Stimulated activated memory B cell treated with anti-CD40 and anti-IgM and Interleukin-4, amounts not matched to agents 10 μg/mL and 1 μg/mL and 100 μg/mL, for 72 hours (primary cell): ENCODE measurements around the gene ZMYND11.

Experiments used
- ATAC-seq: fragments of 150-1000 bp; cut with Tn5 transposase; 2 replicates; pipeline ENCODE4 v1.10.0; 2021
- H3K27ac Mint-ChIP-seq: one replicate; pipeline ENCODE4 v1.8.0; 2022; ENCODE audit warnings: mild to moderate bottlenecking, mixed read lengths
- H3K27me3 Mint-ChIP-seq: one replicate; pipeline ENCODE4 v1.8.0; 2022; ENCODE audit warnings: mixed read lengths
- H3K36me3 Mint-ChIP-seq: one replicate; pipeline ENCODE4 v1.8.0; 2022; ENCODE audit warnings: mixed read lengths
- H3K4me1 Mint-ChIP-seq: one replicate; pipeline ENCODE4 v1.8.0; 2022; ENCODE audit warnings: mixed read lengths
- H3K4me3 Mint-ChIP-seq: one replicate; pipeline ENCODE4 v1.8.0; 2022; ENCODE audit warnings: mild to moderate bottlenecking, moderate library complexity, mixed read lengths
- H3K9me3 Mint-ChIP-seq: one replicate; pipeline ENCODE4 v1.8.0; 2022; ENCODE audit warnings: mixed read lengths

Gene ZMYND11

DNA sequence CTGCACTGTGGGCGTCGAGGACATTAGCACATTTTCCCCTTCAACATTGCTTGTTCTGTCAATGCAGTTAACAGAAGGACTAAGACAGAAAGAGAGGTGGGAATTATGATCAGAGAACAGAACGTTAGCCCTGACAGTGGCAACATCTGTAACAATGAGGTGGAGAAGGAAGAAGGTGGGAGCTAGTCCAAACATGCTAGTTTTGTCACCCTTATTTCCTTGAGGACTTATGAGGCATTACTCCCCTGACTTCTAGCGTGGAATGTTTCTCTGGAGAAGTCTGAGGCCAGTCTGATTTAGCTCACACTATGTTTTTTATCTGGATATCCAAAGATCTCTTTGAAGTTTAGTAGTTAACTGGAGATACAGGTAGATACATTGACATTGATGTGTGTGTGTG is 73.4 kb downstream of the ZMYND11 start:
- no peaks in the 10 kb centered on the region for H3K9me3 Mint-ChIP-seq
- H3K4me1 Mint-ChIP-seq: no peaks in the 10 kb centered on the region
- H3K4me3 Mint-ChIP-seq: no peak overlapping the region
- H3K27ac Mint-ChIP-seq: no peak overlapping the region
- ATAC-seq: no peak
- peaks cover 36% of the 10 kb centered on the region for H3K36me3 Mint-ChIP-seq
- H3K27me3 Mint-ChIP-seq: no peaks in the 10 kb centered on the region

DNA sequence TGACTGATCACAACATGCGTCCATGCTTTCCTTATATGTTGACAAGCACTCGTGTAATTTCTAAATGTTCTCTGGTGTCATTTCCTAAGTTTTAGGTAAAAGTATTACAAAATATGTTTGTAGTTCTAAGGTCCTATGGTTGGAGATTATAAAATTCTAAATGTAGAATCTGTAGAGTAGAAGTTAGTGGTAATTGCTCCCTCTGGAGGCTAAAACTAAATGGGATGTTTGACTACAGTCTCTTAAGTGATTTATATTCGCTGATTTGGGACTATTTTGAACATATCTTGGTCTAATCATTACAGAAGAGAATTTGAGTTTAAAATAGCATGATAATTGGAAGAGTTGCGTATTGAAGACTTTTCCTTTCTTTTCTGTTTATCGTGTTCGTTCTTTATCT is 74.1 kb downstream of the ZMYND11 start:
- H3K27ac Mint-ChIP-seq: no peak overlapping the region
- no peak overlapping the region for H3K4me3 Mint-ChIP-seq
- no peaks in the 10 kb centered on the region for H3K9me3 Mint-ChIP-seq
- no peak for ATAC-seq
- no peaks in the 10 kb centered on the region for H3K4me1 Mint-ChIP-seq
- no peaks in the 10 kb centered on the region for H3K27me3 Mint-ChIP-seq
- H3K36me3 Mint-ChIP-seq: peaks cover 36% of the 10 kb centered on the region

DNA sequence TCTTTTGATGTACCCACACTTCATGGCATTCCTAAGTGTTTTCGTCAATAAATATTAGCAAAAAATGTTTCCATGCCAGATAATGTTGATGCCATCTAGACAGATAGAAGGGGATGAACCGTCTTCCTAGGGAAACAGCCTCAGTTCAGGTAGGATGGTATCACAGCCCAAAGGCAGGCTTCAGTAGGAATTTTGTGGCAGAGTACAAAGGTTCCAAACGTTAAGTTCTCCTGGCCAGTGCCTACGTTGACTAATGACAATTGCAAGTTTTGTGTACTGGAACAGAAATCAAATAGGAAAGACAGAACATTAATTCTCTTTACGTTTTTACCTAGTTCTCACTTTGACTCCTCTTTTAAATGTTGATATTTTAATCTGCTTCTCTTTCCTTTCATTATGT is 75.0 kb downstream of the ZMYND11 start:
- Mint-ChIP-seq H3K9me3 (no peaks in the 10 kb centered on the region), H3K4me1 (no peaks in the 10 kb centered on the region), H3K27ac (no peak overlapping the region), H3K4me3 (no peak overlapping the region), H3K27me3 (no peaks in the 10 kb centered on the region), H3K36me3 (peaks cover 34% of the 10 kb centered on the region)
- no peak for ATAC-seq

DNA sequence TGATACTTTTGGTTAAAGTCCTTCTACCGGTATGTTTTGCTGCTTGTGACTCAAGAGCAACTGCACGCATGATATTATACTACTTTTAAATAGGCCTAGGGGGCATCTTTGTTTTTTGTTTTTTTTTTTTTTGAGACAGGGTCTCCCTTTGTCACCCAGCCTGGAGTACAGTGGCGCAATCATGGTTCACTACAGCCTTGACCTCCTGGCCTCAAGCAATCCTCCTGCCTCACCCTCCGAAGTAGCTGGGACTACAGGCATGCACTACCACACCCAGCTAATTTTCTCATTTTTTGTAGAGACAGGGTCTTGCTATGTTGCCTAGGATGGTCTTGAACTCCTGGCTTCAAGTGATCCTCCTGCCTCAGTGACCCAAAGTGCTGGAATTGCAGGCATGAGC is 80.2 kb downstream of the ZMYND11 start:
- no peaks in the 10 kb centered on the region for H3K4me1 Mint-ChIP-seq
- peaks cover 4% of the 10 kb centered on the region for H3K36me3 Mint-ChIP-seq
- H3K27me3 Mint-ChIP-seq: no peaks in the 10 kb centered on the region
- H3K9me3 Mint-ChIP-seq: no peaks in the 10 kb centered on the region
- no peak overlapping the region for H3K27ac Mint-ChIP-seq
- ATAC-seq: no peak
- H3K4me3 Mint-ChIP-seq: no peak overlapping the region

DNA sequence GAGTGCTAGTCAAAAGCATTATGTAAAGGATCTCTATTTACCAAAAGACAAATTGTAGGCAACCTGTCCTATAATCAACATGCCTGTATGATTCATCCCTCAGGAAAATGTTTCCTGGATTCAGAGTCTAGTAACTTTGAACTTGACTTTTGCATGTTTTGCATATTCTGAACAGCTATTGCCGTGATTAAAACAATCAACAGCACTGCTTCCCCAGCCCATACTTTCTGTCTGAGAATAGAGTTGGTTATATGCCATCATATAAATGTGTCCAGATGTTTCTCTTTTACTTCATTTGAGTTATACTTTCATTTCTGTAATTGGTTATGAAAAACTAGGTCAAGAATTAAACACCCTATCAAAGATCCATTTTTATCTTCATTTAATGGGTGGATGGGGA is 83.5 kb downstream of the ZMYND11 start:
- H3K27me3 Mint-ChIP-seq: no peaks in the 10 kb centered on the region
- H3K27ac Mint-ChIP-seq: no peak overlapping the region

DNA sequence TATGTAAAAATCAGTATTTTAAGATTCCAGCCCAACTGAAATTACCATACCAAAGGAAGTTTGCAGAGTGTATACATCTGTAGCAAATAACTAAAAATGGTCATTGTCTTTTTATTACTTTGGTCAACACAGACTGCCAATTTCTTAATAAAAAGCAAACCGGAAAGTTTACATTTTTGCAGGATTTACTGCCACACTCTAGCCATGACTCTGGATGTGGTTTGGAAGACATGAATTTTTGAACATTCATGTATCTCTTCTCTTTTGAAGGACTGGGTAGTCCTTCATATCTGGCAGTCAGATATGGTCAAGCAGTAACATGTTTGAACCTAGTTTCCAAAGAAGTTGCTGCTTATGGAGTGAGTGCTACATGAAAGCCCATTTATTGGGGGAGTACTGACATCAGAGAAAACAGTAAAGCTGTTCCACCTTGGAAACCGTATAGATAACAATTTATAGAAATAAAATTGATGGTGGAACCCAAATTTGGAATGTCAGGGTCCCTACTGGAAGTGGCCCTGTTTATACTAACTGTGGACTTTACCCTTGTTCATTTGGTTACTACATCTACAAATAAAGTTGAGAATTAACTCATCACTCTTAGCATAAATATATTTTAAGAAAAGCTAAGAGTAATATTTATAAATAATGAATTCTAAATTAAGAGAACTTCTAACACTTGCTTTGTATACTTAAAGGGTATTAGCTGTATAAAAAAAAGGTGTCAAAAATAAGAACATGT is 84.6 kb downstream of the ZMYND11 start:
- Mint-ChIP-seq H3K4me3 (no peak overlapping the region), H3K4me1 (peaks cover 7% of the 10 kb centered on the region), H3K36me3 (peaks cover 14% of the 10 kb centered on the region), H3K27ac (no peak overlapping the region), H3K27me3 (no peaks in the 10 kb centered on the region), H3K9me3 (no peaks in the 10 kb centered on the region)
- no peak for ATAC-seq

More for the DNA sequence above, 83.5 kb downstream of the ZMYND11 start:
- no peaks in the 10 kb centered on the region for H3K9me3 Mint-ChIP-seq
- ATAC-seq: no peak
- peaks cover 7% of the 10 kb centered on the region for H3K4me1 Mint-ChIP-seq
- peaks cover 14% of the 10 kb centered on the region for H3K36me3 Mint-ChIP-seq
- H3K4me3 Mint-ChIP-seq: no peak overlapping the region

DNA sequence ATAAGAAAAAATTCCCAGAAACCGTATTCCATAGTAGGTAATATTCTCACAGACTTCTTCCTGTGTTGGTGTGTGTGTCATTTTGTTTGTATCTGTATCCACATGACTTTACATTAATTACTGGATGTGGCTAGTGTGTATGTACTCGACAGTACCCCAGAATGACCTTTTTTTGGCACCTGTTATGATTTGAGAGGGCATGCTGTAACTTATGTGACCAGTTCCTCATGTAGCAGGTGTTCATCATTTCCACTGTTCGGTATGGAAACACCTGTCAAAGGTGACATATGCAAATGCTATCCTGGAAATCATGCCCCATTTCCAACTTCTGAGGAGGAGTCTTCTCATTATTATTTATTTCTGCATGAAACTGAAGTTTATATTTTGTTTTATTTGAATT is 89.3 kb downstream of the ZMYND11 start:
- Mint-ChIP-seq H3K4me3 (no peak overlapping the region), H3K27ac (no peak overlapping the region), H3K36me3 (peaks cover 14% of the 10 kb centered on the region), H3K9me3 (no peaks in the 10 kb centered on the region), H3K4me1 (peaks cover 7% of the 10 kb centered on the region), H3K27me3 (no peaks in the 10 kb centered on the region)
- ATAC-seq: peak; percentile 68

DNA sequence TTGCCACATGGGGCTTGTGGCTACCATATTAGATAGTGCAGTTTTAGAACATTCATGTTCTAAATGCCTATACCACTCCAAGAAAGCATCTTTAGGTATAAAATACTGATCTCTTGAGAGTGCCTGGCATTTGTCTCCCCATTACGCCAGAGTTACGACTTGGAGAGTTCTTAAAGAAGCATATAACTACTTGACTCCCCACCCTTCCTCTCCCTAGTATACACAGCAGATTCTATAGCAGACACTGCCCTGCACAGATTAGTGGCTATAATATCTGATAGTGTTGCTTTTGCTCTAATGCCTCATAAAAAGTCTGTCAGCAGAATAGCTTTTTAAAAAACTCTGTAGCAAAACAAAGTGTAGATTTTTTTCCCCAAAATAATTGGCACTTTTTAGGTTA is 90.8 kb downstream of the ZMYND11 start:
- H3K36me3 Mint-ChIP-seq: peaks cover 13% of the 10 kb centered on the region
- no peak for ATAC-seq
- no peaks in the 10 kb centered on the region for H3K27me3 Mint-ChIP-seq
- H3K9me3 Mint-ChIP-seq: no peaks in the 10 kb centered on the region
- peaks cover 7% of the 10 kb centered on the region for H3K4me1 Mint-ChIP-seq
- H3K27ac Mint-ChIP-seq: no peak overlapping the region
- no peak overlapping the region for H3K4me3 Mint-ChIP-seq

DNA sequence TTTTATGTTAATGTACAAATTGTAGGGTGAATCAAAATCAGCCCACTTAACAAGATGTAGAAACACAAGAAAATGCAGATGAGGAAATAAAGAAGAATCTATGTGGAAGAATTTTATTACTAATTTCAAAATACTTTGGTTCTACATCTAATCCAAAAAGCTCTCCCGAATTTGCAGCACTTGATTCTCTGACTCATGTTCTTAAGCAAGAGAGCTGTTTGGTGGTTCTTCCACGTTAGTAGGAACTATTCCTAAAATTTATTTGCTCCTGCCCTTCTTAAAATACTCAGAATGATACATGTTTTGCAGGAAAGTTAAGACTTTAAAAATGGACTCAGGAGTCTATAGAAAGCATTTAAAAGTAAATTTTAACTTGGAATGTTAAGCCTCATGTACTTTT is 91.8 kb downstream of the ZMYND11 start:
- H3K4me3 Mint-ChIP-seq: no peak overlapping the region
- no peak for ATAC-seq
- no peaks in the 10 kb centered on the region for H3K9me3 Mint-ChIP-seq
- H3K4me1 Mint-ChIP-seq: peaks cover 7% of the 10 kb centered on the region
- H3K27me3 Mint-ChIP-seq: no peaks in the 10 kb centered on the region
- H3K36me3 Mint-ChIP-seq: peaks cover 6% of the 10 kb centered on the region
- H3K27ac Mint-ChIP-seq: no peak overlapping the region

DNA sequence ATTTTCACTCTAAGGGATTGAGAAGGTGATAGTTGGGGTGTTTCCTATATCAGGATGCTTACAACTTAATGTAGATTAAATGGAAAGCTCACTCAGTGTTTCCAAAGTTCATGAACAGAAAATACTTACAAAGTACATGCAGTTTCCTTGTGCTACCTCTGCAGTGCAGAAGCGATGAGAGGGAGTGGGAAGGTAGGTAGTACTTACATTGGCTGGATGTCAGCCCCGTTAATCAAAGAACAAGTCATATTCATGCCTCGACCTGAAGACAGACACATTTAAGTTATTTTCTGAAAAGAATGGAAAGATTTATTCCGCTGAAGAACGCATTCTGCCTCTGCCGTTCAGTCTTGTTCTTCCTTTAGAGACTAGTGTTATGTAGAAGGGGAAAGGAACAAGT is 93.1 kb downstream of the ZMYND11 start:
- Mint-ChIP-seq H3K4me3 (no peak overlapping the region), H3K9me3 (no peaks in the 10 kb centered on the region), H3K27ac (peak overlapping the region; percentile 35), H3K27me3 (no peaks in the 10 kb centered on the region), H3K36me3 (peaks cover 4% of the 10 kb centered on the region), H3K4me1 (peaks cover 2% of the 10 kb centered on the region)
- ATAC-seq: no peak

DNA sequence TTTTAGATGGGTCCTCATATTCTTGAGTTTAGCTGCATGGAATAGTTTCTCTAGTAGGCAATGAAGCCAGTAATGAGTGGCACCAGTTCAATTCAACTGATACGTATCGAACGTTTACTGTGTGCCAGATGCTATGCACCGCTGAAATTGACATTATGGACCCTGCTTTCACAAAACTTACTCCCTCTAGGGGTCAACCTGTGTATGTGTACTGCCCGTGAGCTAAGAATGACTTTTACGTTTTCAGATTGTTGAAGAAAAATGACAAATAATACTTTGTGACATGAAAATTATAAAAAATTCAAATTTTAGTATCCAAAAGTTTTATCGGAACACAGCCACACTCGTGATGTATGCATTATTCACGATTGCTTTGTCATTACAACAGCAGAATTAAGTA is 95.5 kb downstream of the ZMYND11 start:
- H3K4me1 Mint-ChIP-seq: no peaks in the 10 kb centered on the region
- H3K27ac Mint-ChIP-seq: no peak overlapping the region
- H3K4me3 Mint-ChIP-seq: no peak overlapping the region
- peaks cover 12% of the 10 kb centered on the region for H3K36me3 Mint-ChIP-seq
- no peaks in the 10 kb centered on the region for H3K9me3 Mint-ChIP-seq
- no peak for ATAC-seq
- no peaks in the 10 kb centered on the region for H3K27me3 Mint-ChIP-seq

DNA sequence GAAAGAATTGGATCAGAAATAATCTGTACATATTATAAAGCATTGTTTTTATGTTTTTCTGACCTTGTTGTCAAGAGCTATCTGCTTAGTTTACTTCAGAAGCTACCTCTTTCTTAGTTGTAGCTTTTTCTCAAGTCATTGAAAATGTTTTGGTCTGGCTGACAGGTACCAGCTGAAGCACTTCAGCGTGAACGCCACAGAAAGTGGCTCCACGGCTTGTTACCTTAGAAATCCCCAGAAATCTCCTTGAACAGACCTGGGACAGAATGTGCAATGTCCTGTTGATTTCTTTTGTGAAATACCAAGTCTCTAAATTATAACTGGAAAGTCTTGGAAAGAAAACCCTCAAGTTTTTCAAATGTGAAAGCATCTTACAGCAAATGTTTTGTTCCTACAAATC is 96.8 kb downstream of the ZMYND11 start:
- no peak overlapping the region for H3K27ac Mint-ChIP-seq
- no peak overlapping the region for H3K4me3 Mint-ChIP-seq
- no peaks in the 10 kb centered on the region for H3K27me3 Mint-ChIP-seq
- H3K4me1 Mint-ChIP-seq: no peaks in the 10 kb centered on the region
- peaks cover 16% of the 10 kb centered on the region for H3K36me3 Mint-ChIP-seq
- H3K9me3 Mint-ChIP-seq: no peaks in the 10 kb centered on the region
- ATAC-seq: no peak

DNA sequence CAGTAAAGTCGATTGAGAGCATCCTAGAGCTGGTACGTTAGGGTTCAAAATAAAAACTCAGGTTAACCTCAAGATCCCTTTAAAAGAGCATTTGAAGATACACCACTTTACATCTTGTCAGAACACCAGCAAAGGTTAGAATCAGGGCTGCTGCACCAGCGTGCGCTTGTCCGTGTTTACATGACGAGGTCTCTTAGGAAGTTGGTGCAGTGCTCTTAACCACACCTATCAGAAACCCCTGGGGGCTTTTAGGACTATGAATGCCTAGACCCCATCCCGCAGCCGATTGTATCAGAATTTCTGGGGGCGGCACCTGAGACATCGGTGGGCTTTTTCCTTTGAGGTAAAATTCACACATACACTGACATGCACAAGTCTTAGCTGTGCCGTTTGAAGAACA is 97.6 kb downstream of the ZMYND11 start:
- no peaks in the 10 kb centered on the region for H3K27me3 Mint-ChIP-seq
- H3K27ac Mint-ChIP-seq: no peak overlapping the region
- no peaks in the 10 kb centered on the region for H3K9me3 Mint-ChIP-seq
- ATAC-seq: no peak
- H3K4me1 Mint-ChIP-seq: no peaks in the 10 kb centered on the region
- H3K36me3 Mint-ChIP-seq: peaks cover 16% of the 10 kb centered on the region
- no peak overlapping the region for H3K4me3 Mint-ChIP-seq

DNA sequence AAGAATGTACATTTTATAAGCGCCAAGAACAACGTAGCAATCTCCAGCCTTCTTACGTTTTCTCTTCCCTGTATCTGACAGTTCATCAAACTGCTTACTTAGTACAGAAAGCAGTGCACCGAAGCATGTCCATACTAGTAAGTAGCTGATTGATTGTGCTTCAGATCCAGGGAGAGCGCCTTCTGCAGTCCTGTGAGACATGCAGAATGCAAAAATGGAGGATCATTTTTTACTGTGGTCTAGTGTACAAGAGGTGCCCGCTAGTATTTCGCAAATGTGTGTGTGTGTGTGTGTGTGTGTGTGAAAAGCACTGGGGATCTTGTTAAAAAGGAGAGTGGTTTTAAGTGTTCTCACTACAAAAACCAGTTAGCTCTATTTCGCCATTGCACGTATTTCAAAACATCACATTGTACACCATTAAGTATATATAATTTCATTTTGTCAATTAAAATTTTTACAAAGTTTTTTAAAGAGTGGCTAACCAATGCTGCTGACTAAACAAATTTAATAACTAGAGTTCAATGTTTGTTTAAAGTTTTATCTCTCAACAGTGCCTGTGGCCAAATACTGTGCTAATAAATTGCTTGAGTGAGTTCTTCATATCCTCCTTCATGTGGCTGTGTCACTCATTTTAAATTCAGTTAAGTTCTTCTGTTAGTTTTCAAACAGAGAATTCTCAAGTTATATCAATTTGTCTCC is 99.6 kb downstream of the ZMYND11 start:
- no peak for ATAC-seq
- Mint-ChIP-seq H3K4me1 (no peaks in the 10 kb centered on the region), H3K4me3 (no peak overlapping the region), H3K36me3 (peaks cover 23% of the 10 kb centered on the region), H3K9me3 (no peaks in the 10 kb centered on the region), H3K27ac (no peak overlapping the region), H3K27me3 (no peaks in the 10 kb centered on the region)

DNA sequence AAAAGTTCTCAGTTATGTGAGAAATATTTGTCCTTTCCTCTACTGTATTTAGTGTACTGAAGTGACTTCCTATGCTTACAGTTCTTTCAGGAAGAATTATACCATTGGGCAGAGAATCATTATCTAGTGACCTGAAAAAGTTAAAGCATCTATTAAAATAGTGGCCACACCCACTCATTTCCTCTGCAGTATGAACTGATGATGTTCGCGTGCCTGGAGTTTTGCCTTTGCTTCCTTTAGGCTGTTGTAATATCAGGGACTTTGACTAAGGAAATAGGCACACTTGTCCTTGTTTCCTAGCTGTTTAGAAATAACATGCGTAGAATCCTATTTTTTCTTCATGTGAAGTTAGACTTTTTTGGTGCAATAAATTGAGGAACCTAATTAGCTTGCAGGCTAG is 100.7 kb downstream of the ZMYND11 start:
- no peak overlapping the region for H3K27ac Mint-ChIP-seq
- peaks cover 23% of the 10 kb centered on the region for H3K36me3 Mint-ChIP-seq
- H3K9me3 Mint-ChIP-seq: no peaks in the 10 kb centered on the region
- ATAC-seq: no peak
- H3K4me1 Mint-ChIP-seq: no peaks in the 10 kb centered on the region
- H3K4me3 Mint-ChIP-seq: no peak overlapping the region
- no peaks in the 10 kb centered on the region for H3K27me3 Mint-ChIP-seq

DNA sequence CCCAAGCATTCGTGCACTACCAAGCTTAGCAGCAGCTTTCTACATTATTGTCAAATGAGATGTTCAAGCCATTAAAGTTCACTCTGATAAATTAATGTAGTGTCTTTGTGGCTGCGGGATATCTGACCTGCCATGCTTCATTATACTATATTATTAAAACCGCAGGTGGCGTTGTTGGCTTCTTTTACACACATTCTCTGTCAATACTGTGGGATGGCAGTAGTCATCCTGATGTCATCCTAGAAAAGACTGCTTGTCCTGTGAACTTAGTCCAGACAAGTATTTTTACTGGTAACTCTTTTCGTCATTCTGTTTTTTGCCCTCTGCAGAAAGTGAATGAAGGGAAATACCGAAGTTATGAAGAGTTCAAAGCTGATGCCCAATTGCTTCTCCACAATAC is 103.9 kb downstream of the ZMYND11 start:
- peaks cover 30% of the 10 kb centered on the region for H3K36me3 Mint-ChIP-seq

More for the DNA sequence above, 103.9 kb downstream of the ZMYND11 start:
- Mint-ChIP-seq H3K4me1 (no peaks in the 10 kb centered on the region), H3K27me3 (no peaks in the 10 kb centered on the region), H3K9me3 (no peaks in the 10 kb centered on the region), H3K27ac (no peak overlapping the region), H3K4me3 (no peak overlapping the region)
- no peak for ATAC-seq
